ENCODE measurements around the gene ETV3.
A peak's percentile ranks its signal among the peaks of the same experiment; 100 is the strongest.

The ETV3 gene

DNA sequence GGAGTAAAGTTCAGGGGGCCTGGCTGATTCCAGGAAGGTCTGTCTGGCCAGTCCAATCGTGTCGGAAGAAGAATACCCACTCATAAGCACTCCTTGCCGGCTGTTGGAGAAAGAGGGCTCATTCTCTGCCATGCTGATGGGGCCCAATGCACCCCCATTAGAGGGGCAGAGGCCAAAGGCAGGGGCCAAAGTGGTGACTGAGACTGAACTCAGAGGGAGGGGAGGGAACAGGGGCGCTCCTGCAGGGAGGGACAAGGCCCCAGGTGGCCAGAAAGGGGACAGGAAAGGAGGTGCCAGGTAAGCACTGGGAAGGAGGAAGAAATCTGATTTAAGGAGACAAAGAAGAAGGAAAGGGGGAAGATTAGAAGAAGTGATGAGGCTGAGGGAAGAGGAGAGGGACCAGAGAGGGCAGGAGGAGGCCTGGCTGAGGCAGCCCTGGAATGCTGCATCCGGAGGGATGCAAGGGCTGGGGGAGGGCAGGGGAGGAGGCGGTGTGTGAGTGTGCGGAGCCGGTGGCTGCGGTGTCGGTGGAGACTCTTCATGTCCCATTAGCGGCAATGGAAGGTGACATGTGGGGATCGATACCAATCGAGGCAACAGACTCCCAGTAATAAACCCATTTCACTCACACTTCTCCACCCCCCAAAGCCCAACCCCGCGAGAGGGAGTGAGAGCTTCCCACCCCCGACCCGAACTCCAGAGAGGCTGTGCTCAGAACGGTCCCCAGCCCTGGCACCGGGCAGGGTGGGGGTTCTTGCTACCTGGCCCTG lies 26.6 kb downstream of the ETV3 start:
- no peak overlapping the region for H3K4ac ChIP-seq (ENCODE audit: low read depth, low read length)
- H4K8ac ChIP-seq (ENCODE audit: low read depth, low read length): no peak overlapping the region
- no peak overlapping the region for H3K23ac ChIP-seq (ENCODE audit: low read length)
- H2BK5ac ChIP-seq (ENCODE audit: low read length): no peak overlapping the region
- H2BK120ac ChIP-seq (ENCODE audit: low read depth, low read length): no peak overlapping the region
- no peak overlapping the region for H2AK5ac ChIP-seq (ENCODE audit: low read length)
- peak overlapping the region; percentile 28 for H3K4me2 ChIP-seq (ENCODE audit: low read length)
- no peak overlapping the region for H3K4me3 ChIP-seq (ENCODE audit: low read length)
- peak; percentile 66 for DNase-seq
- H3K36me3 ChIP-seq (ENCODE audit: control insufficient read depth, insufficient read depth, low read length): no peaks in the 10 kb centered on the region
- H3K79me1 ChIP-seq (ENCODE audit: low read length): no peaks in the 10 kb centered on the region
- H3K56ac ChIP-seq (ENCODE audit: low read length): peak overlapping the region; percentile 69
- no peak overlapping the region for H4K5ac ChIP-seq (ENCODE audit: low read length)
- no CpG with 5 or more reads among the region's 19 CpGs for WGBS (ENCODE audit: extremely low coverage, insufficient coverage, low lambda C conversion rate)
- peaks cover 13% of the 10 kb centered on the region for H3K4me1 ChIP-seq (ENCODE audit: control insufficient read depth, low read depth, low read length)
- H3K79me2 ChIP-seq (ENCODE audit: control insufficient read depth, insufficient read depth, low read length): no peaks in the 10 kb centered on the region
- H3K27me3 ChIP-seq (ENCODE audit: insufficient read depth, low read length, poor library complexity): no peaks in the 10 kb centered on the region
- H2BK15ac ChIP-seq (replicated peaks; ENCODE audit: low read depth): no peak overlapping the region
- peak overlapping the region; percentile 25 for H3K18ac ChIP-seq (ENCODE audit: low read length)
- no peak overlapping the region for H3K27ac ChIP-seq (ENCODE audit: low read depth, low read length)
- H3K9ac ChIP-seq (ENCODE audit: low read length): peak overlapping the region; percentile 18

DNA sequence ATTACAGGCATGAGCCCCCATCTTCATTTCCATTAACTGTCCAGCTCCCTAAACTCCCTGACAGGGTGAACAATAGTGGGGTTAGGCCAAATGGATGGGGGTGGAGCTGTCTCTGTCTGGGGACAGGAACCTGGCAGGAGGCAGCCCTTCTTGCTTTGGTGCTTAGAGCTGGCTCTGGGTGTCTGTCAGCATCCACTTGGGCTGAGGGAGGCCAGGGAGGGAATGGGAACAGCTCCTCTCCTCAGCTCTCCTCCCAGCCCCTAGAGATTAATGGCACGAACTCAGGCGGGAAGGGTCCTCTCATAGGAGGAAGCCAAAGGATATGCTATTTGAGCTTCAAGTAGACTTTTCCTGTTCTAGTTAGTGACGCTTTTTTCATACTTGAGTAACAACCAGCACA lies 27.5 kb downstream of the ETV3 start:
- Histone ChIP-seq H3K9ac (ENCODE audit: low read length) (no peak overlapping the region), H4K8ac (ENCODE audit: low read depth, low read length) (no peak overlapping the region), H3K27ac (ENCODE audit: low read depth, low read length) (no peak overlapping the region), H3K4ac (ENCODE audit: low read depth, low read length) (no peak overlapping the region), H3K36me3 (ENCODE audit: control insufficient read depth, insufficient read depth, low read length) (no peaks in the 10 kb centered on the region), H3K18ac (ENCODE audit: low read length) (no peak overlapping the region), H2BK5ac (ENCODE audit: low read length) (no peak overlapping the region), H3K79me2 (ENCODE audit: control insufficient read depth, insufficient read depth, low read length) (no peaks in the 10 kb centered on the region), H3K4me3 (ENCODE audit: low read length) (no peak overlapping the region), H3K4me1 (ENCODE audit: control insufficient read depth, low read depth, low read length) (peaks cover 10% of the 10 kb centered on the region), H2BK15ac (replicated peaks; ENCODE audit: low read depth) (no peak overlapping the region), H2AK5ac (ENCODE audit: low read length) (peak overlapping the region; percentile 60), H4K5ac (ENCODE audit: low read length) (no peak overlapping the region), H2BK120ac (ENCODE audit: low read depth, low read length) (no peak overlapping the region), H3K79me1 (ENCODE audit: low read length) (no peaks in the 10 kb centered on the region), H3K4me2 (ENCODE audit: low read length) (no peak overlapping the region), H3K23ac (ENCODE audit: low read length) (no peak overlapping the region), H3K27me3 (ENCODE audit: insufficient read depth, low read length, poor library complexity) (no peaks in the 10 kb centered on the region), H3K56ac (ENCODE audit: low read length) (peak overlapping the region; percentile 19)
- DNase-seq: no peak
- no CpG with 5 or more reads among the region's 3 CpGs for WGBS (ENCODE audit: extremely low coverage, insufficient coverage, low lambda C conversion rate)

DNA sequence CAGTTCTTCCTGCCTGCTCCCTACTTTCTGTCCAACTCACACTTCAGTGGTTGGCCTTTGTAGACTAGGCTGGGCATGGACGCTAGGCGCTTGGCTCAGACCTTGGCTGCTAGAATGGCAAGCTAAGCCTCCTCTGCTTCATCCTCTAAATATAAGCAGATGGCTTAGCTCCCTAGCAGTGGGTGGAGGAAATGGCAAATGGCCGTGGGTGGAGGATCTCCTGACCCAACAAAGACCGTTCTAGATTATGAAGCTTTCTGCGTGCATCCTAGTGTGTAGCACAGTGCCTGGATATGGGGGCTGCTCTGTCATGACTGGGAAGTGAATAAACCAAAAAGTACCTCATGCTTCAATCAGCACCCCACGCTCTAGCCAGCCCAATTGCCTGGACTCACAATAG lies 28.2 kb downstream of the ETV3 start:
- WGBS (ENCODE audit: extremely low coverage, insufficient coverage, low lambda C conversion rate): no CpG with 5 or more reads among the region's 6 CpGs
- H3K4ac ChIP-seq (ENCODE audit: low read depth, low read length): no peak overlapping the region
- H2BK15ac ChIP-seq (replicated peaks; ENCODE audit: low read depth): no peak overlapping the region
- peaks cover 7% of the 10 kb centered on the region for H3K4me1 ChIP-seq (ENCODE audit: control insufficient read depth, low read depth, low read length)
- no peak overlapping the region for H3K4me2 ChIP-seq (ENCODE audit: low read length)
- no peak overlapping the region for H4K8ac ChIP-seq (ENCODE audit: low read depth, low read length)
- no peak overlapping the region for H2BK120ac ChIP-seq (ENCODE audit: low read depth, low read length)
- no peaks in the 10 kb centered on the region for H3K79me1 ChIP-seq (ENCODE audit: low read length)
- H2AK5ac ChIP-seq (ENCODE audit: low read length): no peak overlapping the region
- no peak overlapping the region for H3K18ac ChIP-seq (ENCODE audit: low read length)
- DNase-seq: no peak
- no peak overlapping the region for H3K23ac ChIP-seq (ENCODE audit: low read length)
- no peak overlapping the region for H3K56ac ChIP-seq (ENCODE audit: low read length)
- no peak overlapping the region for H2BK5ac ChIP-seq (ENCODE audit: low read length)
- no peak overlapping the region for H3K4me3 ChIP-seq (ENCODE audit: low read length)
- H3K79me2 ChIP-seq (ENCODE audit: control insufficient read depth, insufficient read depth, low read length): no peaks in the 10 kb centered on the region
- H3K9ac ChIP-seq (ENCODE audit: low read length): no peak overlapping the region
- no peaks in the 10 kb centered on the region for H3K27me3 ChIP-seq (ENCODE audit: insufficient read depth, low read length, poor library complexity)
- H4K5ac ChIP-seq (ENCODE audit: low read length): no peak overlapping the region
- H3K27ac ChIP-seq (ENCODE audit: low read depth, low read length): no peak overlapping the region
- H3K36me3 ChIP-seq (ENCODE audit: control insufficient read depth, insufficient read depth, low read length): no peaks in the 10 kb centered on the region

DNA sequence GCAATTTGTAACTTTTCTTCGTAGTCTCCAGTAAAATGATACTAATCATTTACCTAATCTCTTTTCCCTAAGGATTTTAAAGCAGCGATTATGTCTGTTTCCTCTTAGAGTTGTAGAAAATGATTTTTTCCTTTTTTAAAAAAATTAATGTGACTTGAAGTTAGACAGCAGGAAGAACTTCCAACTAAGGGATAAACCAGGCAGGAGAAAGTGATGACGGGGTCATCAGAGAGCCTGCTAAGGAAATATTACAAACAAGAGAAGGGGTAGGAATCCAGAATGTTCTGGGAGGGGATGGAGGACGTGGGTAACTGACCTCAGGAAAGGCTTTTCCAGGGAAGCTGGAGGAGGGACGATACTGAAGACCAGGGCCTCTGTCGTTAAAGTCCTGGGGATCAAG lies 29.7 kb downstream of the ETV3 start:
- H3K9ac ChIP-seq (ENCODE audit: low read length): no peak overlapping the region
- no peak overlapping the region for H2AK5ac ChIP-seq (ENCODE audit: low read length)
- H3K4me3 ChIP-seq (ENCODE audit: low read length): no peak overlapping the region
- no peaks in the 10 kb centered on the region for H3K36me3 ChIP-seq (ENCODE audit: control insufficient read depth, insufficient read depth, low read length)
- no peak overlapping the region for H3K23ac ChIP-seq (ENCODE audit: low read length)
- no peak overlapping the region for H2BK5ac ChIP-seq (ENCODE audit: low read length)
- H3K4ac ChIP-seq (ENCODE audit: low read depth, low read length): no peak overlapping the region
- no CpG with 5 or more reads among the region's 6 CpGs for WGBS (ENCODE audit: extremely low coverage, insufficient coverage, low lambda C conversion rate)
- H3K4me1 ChIP-seq (ENCODE audit: control insufficient read depth, low read depth, low read length): peaks cover 7% of the 10 kb centered on the region
- no peaks in the 10 kb centered on the region for H3K79me1 ChIP-seq (ENCODE audit: low read length)
- no peak overlapping the region for H2BK120ac ChIP-seq (ENCODE audit: low read depth, low read length)
- no peak for DNase-seq
- H4K8ac ChIP-seq (ENCODE audit: low read depth, low read length): no peak overlapping the region
- no peak overlapping the region for H2BK15ac ChIP-seq (replicated peaks; ENCODE audit: low read depth)
- no peaks in the 10 kb centered on the region for H3K27me3 ChIP-seq (ENCODE audit: insufficient read depth, low read length, poor library complexity)
- no peaks in the 10 kb centered on the region for H3K79me2 ChIP-seq (ENCODE audit: control insufficient read depth, insufficient read depth, low read length)
- H3K27ac ChIP-seq (ENCODE audit: low read depth, low read length): no peak overlapping the region
- no peak overlapping the region for H3K56ac ChIP-seq (ENCODE audit: low read length)
- H3K18ac ChIP-seq (ENCODE audit: low read length): no peak overlapping the region
- no peak overlapping the region for H4K5ac ChIP-seq (ENCODE audit: low read length)
- no peak overlapping the region for H3K4me2 ChIP-seq (ENCODE audit: low read length)

DNA sequence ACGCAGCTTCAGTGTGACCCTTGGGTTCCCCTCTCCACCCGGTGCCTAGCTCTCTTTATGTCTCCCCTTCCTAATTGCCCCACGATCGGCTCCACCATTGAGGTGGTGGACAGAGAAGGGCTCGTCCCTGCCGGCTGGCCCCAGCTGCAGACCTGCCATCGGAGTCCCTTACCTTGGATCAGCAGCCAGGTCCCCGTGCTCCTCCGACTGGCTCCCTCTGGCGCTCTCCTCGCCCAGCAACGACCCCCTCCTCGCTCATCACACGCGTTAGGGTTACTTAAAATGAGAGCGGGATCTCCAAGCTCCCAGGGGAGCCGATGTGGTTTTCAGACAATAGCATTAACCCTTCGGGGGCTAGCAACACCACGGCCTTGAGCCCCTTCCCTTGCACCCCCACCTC lies 30.5 kb downstream of the ETV3 start:
- no peak overlapping the region for H3K23ac ChIP-seq (ENCODE audit: low read length)
- no peak overlapping the region for H3K4me3 ChIP-seq (ENCODE audit: low read length)
- H3K18ac ChIP-seq (ENCODE audit: low read length): no peak overlapping the region
- H3K79me1 ChIP-seq (ENCODE audit: low read length): no peaks in the 10 kb centered on the region
- no peak overlapping the region for H3K56ac ChIP-seq (ENCODE audit: low read length)
- H3K36me3 ChIP-seq (ENCODE audit: control insufficient read depth, insufficient read depth, low read length): no peaks in the 10 kb centered on the region
- no peak overlapping the region for H2AK5ac ChIP-seq (ENCODE audit: low read length)
- H4K5ac ChIP-seq (ENCODE audit: low read length): no peak overlapping the region
- H3K4ac ChIP-seq (ENCODE audit: low read depth, low read length): no peak overlapping the region
- H3K4me1 ChIP-seq (ENCODE audit: control insufficient read depth, low read depth, low read length): peaks cover 7% of the 10 kb centered on the region
- H3K79me2 ChIP-seq (ENCODE audit: control insufficient read depth, insufficient read depth, low read length): no peaks in the 10 kb centered on the region
- no peak overlapping the region for H2BK15ac ChIP-seq (replicated peaks; ENCODE audit: low read depth)
- H4K8ac ChIP-seq (ENCODE audit: low read depth, low read length): no peak overlapping the region
- H3K4me2 ChIP-seq (ENCODE audit: low read length): no peak overlapping the region
- H2BK120ac ChIP-seq (ENCODE audit: low read depth, low read length): no peak overlapping the region
- H3K9ac ChIP-seq (ENCODE audit: low read length): no peak overlapping the region
- H2BK5ac ChIP-seq (ENCODE audit: low read length): no peak overlapping the region
- WGBS (ENCODE audit: extremely low coverage, insufficient coverage, low lambda C conversion rate): no CpG with 5 or more reads among the region's 19 CpGs
- DNase-seq: no peak
- H3K27me3 ChIP-seq (ENCODE audit: insufficient read depth, low read length, poor library complexity): no peaks in the 10 kb centered on the region
- no peak overlapping the region for H3K27ac ChIP-seq (ENCODE audit: low read depth, low read length)

DNA sequence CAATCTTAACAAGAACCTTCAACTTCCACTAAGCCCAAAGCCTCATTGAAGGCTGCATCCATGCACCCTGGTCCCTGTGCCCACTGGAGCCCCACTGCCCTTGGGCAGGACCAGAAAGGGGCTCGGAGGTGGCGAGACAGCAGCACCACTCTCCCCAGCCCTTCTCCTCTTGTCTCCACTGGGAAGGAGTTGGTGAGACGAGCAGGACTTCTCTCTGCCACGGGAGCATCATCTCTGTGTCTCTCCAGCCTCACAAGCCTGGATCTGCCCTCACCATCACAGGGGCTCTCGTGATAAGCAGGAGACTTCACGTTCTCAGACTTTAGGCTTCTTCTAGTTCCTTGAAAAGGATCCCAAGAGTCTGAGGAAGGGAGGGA lies 31.4 kb downstream of the ETV3 start:
- Histone ChIP-seq H3K4ac (ENCODE audit: low read depth, low read length) (no peak overlapping the region), H3K56ac (ENCODE audit: low read length) (no peak overlapping the region), H3K79me2 (ENCODE audit: control insufficient read depth, insufficient read depth, low read length) (no peaks in the 10 kb centered on the region), H2BK120ac (ENCODE audit: low read depth, low read length) (no peak overlapping the region), H3K79me1 (ENCODE audit: low read length) (no peaks in the 10 kb centered on the region), H4K5ac (ENCODE audit: low read length) (no peak overlapping the region), H3K4me3 (ENCODE audit: low read length) (no peak overlapping the region), H2BK5ac (ENCODE audit: low read length) (no peak overlapping the region), H4K8ac (ENCODE audit: low read depth, low read length) (no peak overlapping the region), H3K4me1 (ENCODE audit: control insufficient read depth, low read depth, low read length) (peaks cover 2% of the 10 kb centered on the region), H3K27ac (ENCODE audit: low read depth, low read length) (no peak overlapping the region), H3K36me3 (ENCODE audit: control insufficient read depth, insufficient read depth, low read length) (no peaks in the 10 kb centered on the region), H3K4me2 (ENCODE audit: low read length) (no peak overlapping the region), H3K23ac (ENCODE audit: low read length) (no peak overlapping the region), H3K9ac (ENCODE audit: low read length) (no peak overlapping the region), H3K18ac (ENCODE audit: low read length) (no peak overlapping the region), H2BK15ac (replicated peaks; ENCODE audit: low read depth) (no peak overlapping the region), H3K27me3 (ENCODE audit: insufficient read depth, low read length, poor library complexity) (no peaks in the 10 kb centered on the region), H2AK5ac (ENCODE audit: low read length) (no peak overlapping the region)
- WGBS (ENCODE audit: extremely low coverage, insufficient coverage, low lambda C conversion rate): no CpG with 5 or more reads among the region's 6 CpGs
- no peak for DNase-seq

Measured in mesendoderm (in vitro differentiated cells).